Fibroblast of mammary gland (primary cell): Measurements from ENCODE around the gene TWF1.

Experiments used
- DNase-seq: peaks from one replicate; pipeline ENCODE4 v3.0.0-alpha.2; 2010; ENCODE audit warnings: low read depth
- H3K4me3 ChIP-seq: 2 replicates; pipeline ENCODE4 v1.5.1; 2011; ENCODE audit warnings: low read depth, mild to moderate bottlenecking, low read length, moderate library complexity; ENCODE audit not compliant: control insufficient read depth
- CTCF ChIP-seq: conservative IDR thresholded peaks from 2 replicates; pipeline ENCODE4 v1.5.1; 2011; ENCODE audit warnings: low read depth, low read length, inconsistent platforms; ENCODE audit not compliant: control insufficient read depth, insufficient read depth

Gene TWF1

GRCh38 chr12:43826681-43827080 is 20.6 kb upstream of the TWF1 start:
- no peak for DNase-seq
- H3K4me3 ChIP-seq = no peak overlapping the region
- TF ChIP-seq CTCF = no peak

GRCh38 chr12:43824207-43824775 is 18.2 kb upstream of the TWF1 start:
- no peak for DNase-seq
- TF ChIP-seq CTCF = no peak
- no peak overlapping the region for H3K4me3 ChIP-seq

GRCh38 chr12:43816168-43816567 is 10.1 kb upstream of the TWF1 start:
- DNase-seq = peak; percentile 16
- TF ChIP-seq CTCF = no peak
- H3K4me3 ChIP-seq = no peak overlapping the region

GRCh38 chr12:43815416-43815815 is 9.3 kb upstream of the TWF1 start:
- no peak for DNase-seq
- TF ChIP-seq CTCF = no peak
- no peak overlapping the region for H3K4me3 ChIP-seq

GRCh38 chr12:43812926-43813325 is 6.8 kb upstream of the TWF1 start:
- TF ChIP-seq CTCF = no peak
- H3K4me3 ChIP-seq = no peak overlapping the region
- peak; percentile 2 for DNase-seq

- DNase-seq = no peak
- H3K4me3 ChIP-seq = no peak overlapping the region
Measured at GRCh38 chr12:43812057-43812456, 5.9 kb upstream of the TWF1 start.

More at GRCh38 chr12:43812057-43812456, 5.9 kb upstream of the TWF1 start:
- no peak for TF ChIP-seq CTCF
